Smooth muscle cell of the brain vasculature (primary cell): ENCODE measurements around the gene ILF2.
"Not testable (repeated sequence)": the region's sequence is repeated elsewhere in the genome, so short reads cannot be mapped to it uniquely, and the experiment has no call there.

ENCODE experiments used
- DNase-seq: peaks from one replicate; pipeline ENCODE4 v3.0.0-alpha.2; 2012; ENCODE audit warnings: low read depth, low spot score

The ILF2 gene

GRCh38 chr1:153670859-153671627 lies at the start of gene ILF2:
Gene ILF2, minus strand, starts transcription at chr1:153670993. Its CDS starts 71 bp downstream, at chr1:153670922.
- peak; percentile 97 for DNase-seq

GRCh38 chr1:153717330-153717729 lies 46.5 kb upstream of the ILF2 start:
- no peak for DNase-seq

GRCh38 chr1:153716211-153716610 lies 45.4 kb upstream of the ILF2 start:
- DNase-seq: not testable (repeated sequence)

GRCh38 chr1:153711026-153711425 lies 40.2 kb upstream of the ILF2 start:
- DNase-seq: no peak

GRCh38 chr1:153705484-153705883 lies 34.7 kb upstream of the ILF2 start:
- no peak for DNase-seq

GRCh38 chr1:153699768-153700167 lies 29.0 kb upstream of the ILF2 start:
- no peak for DNase-seq

GRCh38 chr1:153698923-153699714 lies 28.3 kb upstream of the ILF2 start:
- no peak for DNase-seq

- no peak for DNase-seq
These were observed 27.5 kb upstream of the ILF2 start for GRCh38 chr1:153698020-153698922.

- no peak for DNase-seq
These were observed 26.6 kb upstream of the ILF2 start for GRCh38 chr1:153697191-153698019.

GRCh38 chr1:153696741-153697140 lies 25.9 kb upstream of the ILF2 start:
- DNase-seq: no peak

- DNase-seq: no peak
These were observed 22.7 kb upstream of the ILF2 start for GRCh38 chr1:153693466-153693865.

- no peak for DNase-seq
These were observed 18.0 kb upstream of the ILF2 start for GRCh38 chr1:153688736-153689328.

GRCh38 chr1:153688276-153688675 lies 17.5 kb upstream of the ILF2 start:
- no peak for DNase-seq

GRCh38 chr1:153687346-153688125 lies 16.7 kb upstream of the ILF2 start:
- no peak for DNase-seq

GRCh38 chr1:153685544-153686340 lies 14.9 kb upstream of the ILF2 start:
- DNase-seq: no peak

- DNase-seq: no peak
These were observed 14.1 kb upstream of the ILF2 start for GRCh38 chr1:153684892-153685291.

- DNase-seq: no peak
These were observed 13.1 kb upstream of the ILF2 start for GRCh38 chr1:153683854-153684253.

- DNase-seq: no peak
These were observed 11.9 kb upstream of the ILF2 start for GRCh38 chr1:153682730-153683129.

- DNase-seq: no peak
These were observed 9.3 kb upstream of the ILF2 start for GRCh38 chr1:153680120-153680403.
